NT2/D1 (cell line): Measurements from ENCODE around the gene SPRYD3.

Experiments used
- YY1 ChIP-seq: IDR thresholded peaks from 2 replicates; pipeline ENCODE4 v1.6.1; 2011; ENCODE audit not compliant: insufficient read length, insufficient read depth
- ZNF274 ChIP-seq: IDR thresholded peaks from 2 replicates; pipeline ENCODE4 v1.6.1; 2011; ENCODE audit warnings: mild to moderate bottlenecking, low read depth, low read length

DNA sequence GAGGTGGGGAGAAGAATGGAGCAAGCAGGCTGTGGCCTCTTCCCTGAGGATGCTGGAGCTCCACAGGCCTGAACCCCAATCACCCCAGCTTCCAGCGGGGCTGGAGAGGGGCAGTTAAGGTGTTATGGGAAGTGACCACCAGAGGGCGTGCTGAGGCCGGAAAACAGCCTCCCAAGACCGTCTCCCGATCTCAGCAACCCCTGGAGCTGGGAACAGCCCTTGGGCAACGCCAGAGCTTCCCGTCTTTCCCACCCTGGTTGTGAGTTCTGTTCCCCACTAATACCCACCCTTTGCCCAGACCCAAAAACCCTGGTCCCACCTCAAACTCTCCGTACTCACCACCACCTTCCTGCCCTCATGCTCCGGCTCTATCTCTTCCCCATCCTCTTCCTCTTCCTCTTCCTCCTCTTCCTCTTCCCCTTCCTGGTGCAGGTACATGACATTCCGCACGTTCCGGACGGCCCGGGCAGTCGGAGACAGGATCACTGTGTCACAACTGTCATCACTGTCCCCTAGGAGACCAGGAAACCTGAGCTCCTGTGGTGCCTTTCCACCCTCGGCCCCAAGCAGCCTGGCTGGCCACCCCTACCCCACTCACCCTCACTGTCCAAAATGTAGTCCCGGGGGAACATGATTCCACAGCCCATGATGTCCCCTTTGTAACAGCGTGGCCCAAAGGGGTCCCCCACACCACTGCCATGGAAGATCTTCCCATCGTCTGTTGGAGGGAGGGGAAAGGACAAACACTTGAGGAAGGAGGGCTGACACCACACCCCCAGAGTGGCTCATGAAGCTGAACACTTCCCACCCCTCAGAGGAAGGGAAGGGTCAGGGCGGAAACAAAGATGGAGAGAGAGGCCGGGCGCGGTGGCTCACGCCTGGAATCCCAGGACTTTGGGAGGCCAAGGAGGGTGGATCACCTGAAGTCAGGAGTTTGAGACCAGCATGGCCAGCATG is 12.9 kb downstream of the SPRYD3 start:
- TF ChIP-seq YY1 (no peak), ZNF274 (no peak)
